ENCODE results near the gene ACCS.

ACCS gene

DNA sequence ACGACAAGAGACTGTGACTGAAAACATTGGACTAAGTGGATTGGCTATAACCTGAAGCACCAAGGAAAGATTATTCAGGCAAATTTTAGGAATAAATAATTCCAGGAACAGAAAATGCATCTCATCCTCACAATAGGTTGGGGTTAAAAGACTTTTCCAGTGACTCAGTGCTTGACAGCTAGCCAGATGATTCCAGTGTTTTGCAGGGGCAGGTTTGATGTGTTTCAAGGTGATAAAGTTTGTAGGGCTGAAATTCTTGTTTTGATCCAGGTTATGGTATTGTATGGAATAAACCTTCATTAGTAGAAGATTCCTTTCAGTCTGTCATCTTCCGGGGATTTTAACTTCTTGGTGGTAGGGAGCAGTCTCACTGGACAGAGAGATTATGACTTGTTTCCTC, 31.8 kb downstream of the ACCS start:
- H3K9ac ChIP-seq (ENCODE audit: low read length in 5 of 5) = no peak overlapping the region
- H3K27ac ChIP-seq (ENCODE audit: low read depth, low read length) = no peak overlapping the region
- H3K9me3 ChIP-seq (ENCODE audit: control insufficient read depth in 5 of 5, low read length in 5 of 5) = no peaks in the 10 kb centered on the region
- H3K36me3 ChIP-seq (ENCODE audit: control insufficient read depth in 5 of 5, insufficient read depth in 5 of 5, low read length in 5 of 5) = peaks cover 0 to 7% (median 2%) of the 10 kb centered on the region in 5 donors
- H3K4me3 ChIP-seq (ENCODE audit: low read depth in 1 of 5, low read length in 5 of 5) = no peak overlapping the region
- no peaks in the 10 kb centered on the region for H3K27me3 ChIP-seq (ENCODE audit: control insufficient read depth in 5 of 5, insufficient read depth in 4 of 5, low read length in 5 of 5)
- H3K4me1 ChIP-seq (ENCODE audit: control insufficient read depth in 5 of 5, insufficient read depth in 5 of 5, low read length in 5 of 5) = peaks cover 2 to 37% (median 21%) of the 10 kb centered on the region in 5 donors

DNA sequence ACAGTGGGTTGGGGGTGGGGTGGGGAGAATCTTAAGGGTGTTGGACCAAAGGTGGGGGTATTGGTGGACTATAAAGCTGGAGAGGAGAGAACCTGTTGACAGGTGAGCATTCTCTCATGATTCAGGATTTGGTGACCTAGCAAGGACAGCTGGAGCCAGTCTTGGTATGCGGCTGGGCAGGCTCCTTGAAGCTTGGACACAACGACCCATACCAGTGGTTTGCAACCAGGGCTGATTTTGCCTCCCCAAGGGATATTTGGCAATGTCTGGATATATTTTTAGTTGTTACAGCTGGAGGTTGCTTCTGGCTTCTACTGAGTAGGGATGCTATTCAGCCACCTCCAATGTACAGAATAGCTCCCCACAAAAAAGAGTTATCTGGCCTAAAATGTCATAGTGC, 35.0 kb downstream of the ACCS start:
- Histone ChIP-seq H3K36me3 (ENCODE audit: control insufficient read depth in 5 of 5, insufficient read depth in 5 of 5, low read length in 5 of 5) (peaks cover 0 to 7% (median 2%) of the 10 kb centered on the region in 5 donors), H3K9ac (ENCODE audit: low read length in 5 of 5) (no peak overlapping the region), H3K4me1 (ENCODE audit: control insufficient read depth in 5 of 5, insufficient read depth in 5 of 5, low read length in 5 of 5) (peaks cover 0 to 25% (median 16%) of the 10 kb centered on the region in 5 donors), H3K4me3 (ENCODE audit: low read depth in 1 of 5, low read length in 5 of 5) (no peak overlapping the region), H3K27me3 (ENCODE audit: control insufficient read depth in 5 of 5, insufficient read depth in 4 of 5, low read length in 5 of 5) (no peaks in the 10 kb centered on the region), H3K9me3 (ENCODE audit: control insufficient read depth in 5 of 5, low read length in 5 of 5) (no peaks in the 10 kb centered on the region), H3K27ac (ENCODE audit: low read depth, low read length) (no peak overlapping the region)

DNA sequence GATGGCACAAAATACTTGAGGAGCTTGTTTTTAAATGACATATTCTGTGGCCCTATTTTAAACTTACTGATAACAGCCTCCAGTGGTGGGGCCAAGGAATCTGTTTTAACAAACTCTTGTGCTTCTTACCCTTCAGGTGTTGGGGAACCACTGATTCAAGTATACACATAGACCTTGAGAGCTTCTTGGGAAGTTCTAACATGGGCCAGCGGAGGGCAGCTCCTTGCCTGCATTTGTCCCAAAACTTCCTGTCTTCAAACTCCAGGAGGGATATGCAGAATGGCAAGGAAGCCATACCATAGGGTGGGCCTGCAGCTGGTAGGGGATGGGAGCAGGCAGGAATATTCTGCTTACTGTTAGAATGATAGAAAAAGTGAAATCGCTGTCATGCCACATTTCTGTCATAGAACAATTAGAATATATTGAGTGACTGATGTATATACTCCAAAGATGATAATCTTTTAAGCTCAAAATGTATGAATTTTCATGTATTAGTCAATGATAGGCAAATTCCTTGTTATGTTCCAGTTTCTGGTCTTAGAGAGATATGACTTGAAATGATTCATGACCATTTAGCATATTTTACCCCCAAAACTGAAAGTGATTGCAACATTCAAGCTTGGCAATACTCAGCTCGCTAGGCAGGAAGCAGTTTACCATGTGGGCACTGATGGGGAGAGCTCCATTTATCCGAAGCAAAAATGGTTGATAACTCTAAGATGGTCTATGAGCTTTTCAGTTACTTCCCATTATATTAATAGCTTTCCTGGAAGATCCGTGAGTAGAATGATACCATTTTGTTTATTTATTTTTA, 38.6 kb downstream of the ACCS start:
- Histone ChIP-seq H3K9me3 (ENCODE audit: control insufficient read depth in 5 of 5, low read length in 5 of 5) (no peaks in the 10 kb centered on the region), H3K36me3 (ENCODE audit: control insufficient read depth in 5 of 5, insufficient read depth in 5 of 5, low read length in 5 of 5) (peaks cover 7 to 25% (median 18%) of the 10 kb centered on the region in 5 donors)

DNA sequence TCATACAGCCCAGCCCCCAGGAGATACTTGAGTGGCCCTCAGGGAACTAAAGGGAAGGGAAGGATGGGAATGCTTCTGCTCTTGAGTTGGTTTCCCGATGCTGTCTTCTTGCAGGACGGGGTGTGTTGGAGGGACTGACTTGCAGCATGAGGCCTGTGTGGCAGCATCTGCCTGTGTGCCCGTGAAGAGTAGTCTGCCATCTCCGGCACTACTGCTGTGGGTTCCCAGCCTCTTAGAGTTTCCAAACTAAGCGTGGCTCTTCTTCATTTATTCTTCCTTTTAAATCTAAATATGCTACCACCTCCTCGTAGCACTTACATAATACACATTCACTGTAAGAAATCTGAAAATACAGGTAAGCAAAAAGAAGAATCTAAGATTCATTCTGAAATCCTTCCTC, 42.2 kb downstream of the ACCS start:
- H3K27me3 ChIP-seq (ENCODE audit: control insufficient read depth in 5 of 5, insufficient read depth in 4 of 5, low read length in 5 of 5) = no peaks in the 10 kb centered on the region
- H3K4me1 ChIP-seq (ENCODE audit: control insufficient read depth in 5 of 5, insufficient read depth in 5 of 5, low read length in 5 of 5) = peaks cover 0 to 18% (median 0%) of the 10 kb centered on the region in 5 donors
- no peaks in the 10 kb centered on the region for H3K9me3 ChIP-seq (ENCODE audit: control insufficient read depth in 5 of 5, low read length in 5 of 5)
- H3K36me3 ChIP-seq (ENCODE audit: control insufficient read depth in 5 of 5, insufficient read depth in 5 of 5, low read length in 5 of 5) = peaks cover 19 to 36% (median 21%) of the 10 kb centered on the region in 5 donors
- H3K4me3 ChIP-seq (ENCODE audit: low read depth in 1 of 5, low read length in 5 of 5) = no peak overlapping the region
- H3K27ac ChIP-seq (ENCODE audit: low read depth, low read length) = no peak overlapping the region
- no peak overlapping the region for H3K9ac ChIP-seq (ENCODE audit: low read length in 5 of 5)

More for the DNA sequence above, 38.6 kb downstream of the ACCS start:
- no peaks in the 10 kb centered on the region for H3K27me3 ChIP-seq (ENCODE audit: control insufficient read depth in 5 of 5, insufficient read depth in 4 of 5, low read length in 5 of 5)
- no peak overlapping the region for H3K27ac ChIP-seq (ENCODE audit: low read depth, low read length)
- no peak overlapping the region for H3K9ac ChIP-seq (ENCODE audit: low read length in 5 of 5)
- H3K4me1 ChIP-seq (ENCODE audit: control insufficient read depth in 5 of 5, insufficient read depth in 5 of 5, low read length in 5 of 5) = peaks cover 0 to 16% (median 6%) of the 10 kb centered on the region in 5 donors
- no peak overlapping the region for H3K4me3 ChIP-seq (ENCODE audit: low read depth in 1 of 5, low read length in 5 of 5)

DNA sequence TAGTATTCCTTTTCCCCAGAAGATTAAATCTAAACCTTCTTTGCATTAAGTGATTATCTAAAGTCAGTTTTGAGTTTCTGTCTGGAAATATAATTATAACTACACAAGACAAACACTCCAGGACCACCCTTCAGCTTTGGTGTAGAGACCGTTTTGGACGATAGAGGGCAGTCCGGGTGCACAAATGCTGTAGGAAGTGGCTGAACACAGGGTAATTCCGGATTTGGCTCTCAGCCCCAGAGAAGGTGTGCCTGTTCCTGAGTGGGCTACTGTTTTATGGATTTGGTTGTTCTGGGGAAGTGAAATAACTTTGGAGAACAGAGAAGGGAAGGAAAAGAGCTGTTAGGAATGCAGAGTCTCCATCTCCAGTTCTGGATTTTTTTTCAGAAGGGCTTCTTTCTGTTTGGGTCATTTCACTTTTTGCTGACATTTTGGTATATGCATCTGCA, 44.2 kb downstream of the ACCS start:
- Histone ChIP-seq H3K27ac (ENCODE audit: low read depth, low read length) (no peak overlapping the region), H3K9ac (ENCODE audit: low read length in 5 of 5) (no peak overlapping the region), H3K9me3 (ENCODE audit: control insufficient read depth in 5 of 5, low read length in 5 of 5) (no peaks in the 10 kb centered on the region), H3K4me3 (ENCODE audit: low read depth in 1 of 5, low read length in 5 of 5) (no peak overlapping the region), H3K4me1 (ENCODE audit: control insufficient read depth in 5 of 5, insufficient read depth in 5 of 5, low read length in 5 of 5) (peaks cover 0 to 18% (median 0%) of the 10 kb centered on the region in 5 donors), H3K36me3 (ENCODE audit: control insufficient read depth in 5 of 5, insufficient read depth in 5 of 5, low read length in 5 of 5) (peaks cover 20 to 55% (median 38%) of the 10 kb centered on the region in 5 donors), H3K27me3 (ENCODE audit: control insufficient read depth in 5 of 5, insufficient read depth in 4 of 5, low read length in 5 of 5) (no peaks in the 10 kb centered on the region)

DNA sequence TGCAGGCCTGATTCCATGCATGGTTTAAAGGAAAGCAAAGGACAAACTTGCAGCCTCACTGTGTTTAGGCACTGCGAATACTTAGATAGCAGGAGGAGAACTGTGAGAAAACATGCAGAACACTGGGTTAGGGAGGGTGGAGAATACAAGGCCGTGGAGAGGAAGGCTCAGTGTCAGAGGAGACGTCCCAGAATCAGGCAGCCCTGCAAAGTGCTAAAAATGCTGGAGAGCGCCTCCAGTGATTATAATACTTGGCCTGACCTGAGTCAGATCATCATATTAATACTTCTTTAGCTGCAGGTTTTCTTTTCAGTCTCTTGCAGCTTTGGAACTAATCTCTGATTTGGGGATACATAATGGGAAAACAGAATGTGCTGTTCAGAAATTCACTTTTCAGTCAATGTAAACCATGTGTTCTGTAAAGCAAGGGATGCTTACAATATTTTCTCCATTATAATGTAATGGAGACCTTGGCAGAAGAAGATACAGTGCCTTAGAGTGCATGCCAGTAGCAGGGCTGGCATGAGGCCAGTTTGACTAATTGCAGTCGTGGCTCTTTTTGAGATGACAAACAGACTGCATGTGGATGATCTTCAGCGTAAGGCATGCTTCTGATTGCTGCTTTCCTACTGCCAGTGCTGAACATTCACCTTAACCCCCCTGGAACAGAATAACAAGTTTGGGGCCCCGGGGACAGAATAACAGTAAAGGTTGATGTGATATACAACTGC, 46.2 kb downstream of the ACCS start:
- Histone ChIP-seq H3K4me3 (ENCODE audit: low read depth in 1 of 5, low read length in 5 of 5) (no peak overlapping the region), H3K27me3 (ENCODE audit: control insufficient read depth in 5 of 5, insufficient read depth in 4 of 5, low read length in 5 of 5) (no peaks in the 10 kb centered on the region), H3K4me1 (ENCODE audit: control insufficient read depth in 5 of 5, insufficient read depth in 5 of 5, low read length in 5 of 5) (peaks cover 0 to 18% (median 0%) of the 10 kb centered on the region in 5 donors), H3K36me3 (ENCODE audit: control insufficient read depth in 5 of 5, insufficient read depth in 5 of 5, low read length in 5 of 5) (peaks cover 33 to 66% (median 44%) of the 10 kb centered on the region in 5 donors), H3K9ac (ENCODE audit: low read length in 5 of 5) (no peak overlapping the region), H3K9me3 (ENCODE audit: control insufficient read depth in 5 of 5, low read length in 5 of 5) (no peaks in the 10 kb centered on the region), H3K27ac (ENCODE audit: low read depth, low read length) (no peak overlapping the region)

DNA sequence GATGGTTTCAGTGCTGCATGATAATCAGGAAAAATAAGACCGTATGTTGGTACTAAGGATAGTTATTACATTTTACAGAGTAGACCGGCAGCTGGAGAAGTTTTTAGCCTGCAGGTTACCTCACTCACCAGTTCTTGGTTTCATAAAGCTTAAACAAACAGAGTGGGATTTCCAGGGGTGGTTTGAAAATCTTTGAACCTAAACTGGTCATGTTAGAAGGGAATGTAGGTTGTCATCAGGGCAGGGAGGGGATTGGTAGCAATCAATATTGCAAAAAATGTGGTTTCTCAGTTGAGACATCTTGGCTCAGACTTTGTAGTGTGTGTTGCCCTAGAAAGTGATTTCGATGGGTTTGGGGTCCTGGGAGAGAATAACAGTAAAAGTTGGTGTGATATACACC, 46.9 kb downstream of the ACCS start:
- peaks cover 0 to 18% (median 0%) of the 10 kb centered on the region in 5 donors for H3K4me1 ChIP-seq (ENCODE audit: control insufficient read depth in 5 of 5, insufficient read depth in 5 of 5, low read length in 5 of 5)
- no peak overlapping the region for H3K27ac ChIP-seq (ENCODE audit: low read depth, low read length)
- H3K36me3 ChIP-seq (ENCODE audit: control insufficient read depth in 5 of 5, insufficient read depth in 5 of 5, low read length in 5 of 5) = peaks cover 33 to 66% (median 40%) of the 10 kb centered on the region in 5 donors
- no peaks in the 10 kb centered on the region for H3K9me3 ChIP-seq (ENCODE audit: control insufficient read depth in 5 of 5, low read length in 5 of 5)
- no peaks in the 10 kb centered on the region for H3K27me3 ChIP-seq (ENCODE audit: control insufficient read depth in 5 of 5, insufficient read depth in 4 of 5, low read length in 5 of 5)
- no peak overlapping the region for H3K9ac ChIP-seq (ENCODE audit: low read length in 5 of 5)
- H3K4me3 ChIP-seq (ENCODE audit: low read depth in 1 of 5, low read length in 5 of 5) = no peak overlapping the region

DNA sequence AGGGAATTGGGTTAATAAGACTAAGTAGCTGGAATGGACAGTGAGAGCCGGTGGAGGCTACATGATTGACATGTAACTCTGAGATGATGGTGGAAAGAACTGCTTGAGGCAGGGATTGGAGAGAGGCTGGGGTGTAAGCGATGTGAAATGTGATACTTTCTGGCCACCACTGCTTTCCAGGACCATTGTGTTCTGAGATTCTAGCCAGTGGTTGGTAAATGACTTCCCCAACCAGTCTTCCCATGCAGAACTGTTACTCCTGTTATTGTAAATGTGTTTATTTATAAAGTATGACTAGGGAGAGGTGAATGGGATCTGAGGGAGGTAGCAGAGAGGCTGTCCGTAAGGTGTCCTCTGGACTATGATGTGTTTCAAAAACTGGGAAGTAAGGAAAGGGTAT, 47.5 kb downstream of the ACCS start:
- Histone ChIP-seq H3K4me1 (ENCODE audit: control insufficient read depth in 5 of 5, insufficient read depth in 5 of 5, low read length in 5 of 5) (peaks cover 0 to 18% (median 0%) of the 10 kb centered on the region in 5 donors), H3K4me3 (ENCODE audit: low read depth in 1 of 5, low read length in 5 of 5) (no peak overlapping the region), H3K9ac (ENCODE audit: low read length in 5 of 5) (no peak overlapping the region), H3K9me3 (ENCODE audit: control insufficient read depth in 5 of 5, low read length in 5 of 5) (no peaks in the 10 kb centered on the region), H3K27ac (ENCODE audit: low read depth, low read length) (no peak overlapping the region), H3K36me3 (ENCODE audit: control insufficient read depth in 5 of 5, insufficient read depth in 5 of 5, low read length in 5 of 5) (peaks cover 32 to 61% (median 36%) of the 10 kb centered on the region in 5 donors), H3K27me3 (ENCODE audit: control insufficient read depth in 5 of 5, insufficient read depth in 4 of 5, low read length in 5 of 5) (no peaks in the 10 kb centered on the region)

DNA sequence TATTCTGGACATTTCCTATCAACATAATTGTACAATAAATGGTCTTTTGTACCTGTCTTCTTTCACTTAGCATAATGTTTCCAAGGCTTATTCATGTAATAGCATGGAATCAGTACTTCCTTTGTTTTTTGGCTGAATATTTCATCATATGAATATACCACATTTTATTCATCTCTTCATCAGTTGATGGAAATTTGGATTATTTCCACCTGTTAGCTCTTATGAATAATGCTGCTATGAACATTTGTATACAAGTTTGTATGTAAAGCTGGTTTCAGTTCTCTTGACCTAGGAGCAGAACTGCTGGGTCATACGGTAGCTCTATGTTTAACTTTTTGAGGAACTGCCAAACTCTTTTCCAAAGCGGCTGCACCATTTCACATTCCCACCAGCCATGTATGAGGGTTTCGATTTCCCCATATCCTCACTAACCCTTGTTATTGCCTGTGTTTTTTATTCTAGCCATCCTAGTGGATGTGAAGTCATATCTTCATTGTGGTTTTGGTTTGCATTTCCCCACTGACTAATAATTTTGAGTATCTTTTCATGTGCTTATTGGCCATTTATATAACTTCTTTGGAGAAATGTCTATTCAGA, 50.3 kb downstream of the ACCS start:
- no peaks in the 10 kb centered on the region for H3K27me3 ChIP-seq (ENCODE audit: control insufficient read depth in 5 of 5, insufficient read depth in 4 of 5, low read length in 5 of 5)
- H3K4me1 ChIP-seq (ENCODE audit: control insufficient read depth in 5 of 5, insufficient read depth in 5 of 5, low read length in 5 of 5) = peaks cover 0 to 15% (median 0%) of the 10 kb centered on the region in 5 donors
- peaks cover 18 to 55% (median 36%) of the 10 kb centered on the region in 5 donors for H3K36me3 ChIP-seq (ENCODE audit: control insufficient read depth in 5 of 5, insufficient read depth in 5 of 5, low read length in 5 of 5)
- H3K27ac ChIP-seq (ENCODE audit: low read depth, low read length) = no peak overlapping the region
- no peak overlapping the region for H3K9ac ChIP-seq (ENCODE audit: low read length in 5 of 5)
- H3K4me3 ChIP-seq (ENCODE audit: low read depth in 1 of 5, low read length in 5 of 5) = no peak overlapping the region
- no peaks in the 10 kb centered on the region for H3K9me3 ChIP-seq (ENCODE audit: control insufficient read depth in 5 of 5, low read length in 5 of 5)

Data from subcutaneous abdominal adipose tissue (tissue), 5 donors.